NCI-H2107 (cell line): ENCODE measurements around the gene DNAJC3.
"Not testable (repeated sequence)": the region's sequence is repeated elsewhere in the genome, so short reads cannot be mapped to it uniquely, and the experiment has no call there.

Experiments used
- DNase-seq: peaks from one replicate; lab custom pipeline; 2025; lab: John Stamatoyannopoulos, UW

DNAJC3 gene

DNA sequence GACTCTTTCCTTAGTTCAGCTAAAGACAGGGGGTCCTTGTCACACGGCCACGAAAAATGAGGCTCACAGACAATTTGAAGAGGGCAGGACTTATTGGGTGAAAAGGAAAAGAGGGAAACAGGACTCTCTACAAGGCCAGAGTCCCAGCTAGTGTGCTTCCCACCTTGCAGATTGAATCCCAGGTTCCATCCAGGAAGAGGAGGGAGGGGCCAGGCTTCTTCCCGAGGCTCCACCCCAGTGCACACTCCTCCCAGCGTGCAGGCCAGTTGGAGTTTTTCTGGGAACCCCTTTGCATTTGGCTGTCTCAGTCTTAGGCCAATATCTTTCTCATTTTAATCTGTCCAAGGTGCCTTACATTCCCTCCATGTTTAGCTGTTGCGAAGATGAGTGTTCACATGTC lies 106.8 kb downstream of the DNAJC3 start:
- DNase-seq, result no peak

DNA sequence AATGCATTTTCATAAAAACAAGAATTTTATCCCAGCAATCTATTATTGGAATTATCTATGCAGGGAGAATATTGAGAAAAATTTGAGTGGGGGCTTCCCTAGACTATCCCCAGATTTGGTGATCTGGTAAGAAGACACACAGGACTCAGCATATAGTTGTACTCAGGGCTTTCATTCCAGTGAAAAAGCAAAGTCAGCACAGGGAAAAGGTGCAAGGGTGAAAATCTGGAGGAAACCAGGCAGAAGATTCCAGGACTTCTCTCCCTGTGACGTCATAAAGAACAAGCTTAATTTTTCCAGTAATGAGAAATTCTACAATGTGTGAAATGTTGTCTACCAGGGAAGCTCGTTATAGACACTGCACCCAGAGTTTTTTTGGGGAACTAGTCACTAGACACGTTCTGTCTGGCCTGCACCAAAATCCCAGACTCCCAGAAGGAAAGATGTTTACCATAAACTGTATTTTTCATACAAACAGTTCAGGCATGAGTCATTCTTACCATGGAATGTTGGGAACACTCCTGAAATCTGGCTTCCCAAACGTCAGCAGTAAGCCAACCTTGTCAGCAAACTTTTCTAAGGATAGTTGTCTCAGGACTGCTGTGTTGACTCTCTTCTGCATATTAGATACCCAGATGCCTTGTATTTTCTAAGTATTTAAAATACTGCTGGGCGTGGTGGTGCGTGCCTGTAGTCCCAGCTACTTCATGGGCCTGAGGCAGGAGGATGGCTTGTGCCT lies 107.4 kb downstream of the DNAJC3 start:
- DNase-seq, result no peak

DNA sequence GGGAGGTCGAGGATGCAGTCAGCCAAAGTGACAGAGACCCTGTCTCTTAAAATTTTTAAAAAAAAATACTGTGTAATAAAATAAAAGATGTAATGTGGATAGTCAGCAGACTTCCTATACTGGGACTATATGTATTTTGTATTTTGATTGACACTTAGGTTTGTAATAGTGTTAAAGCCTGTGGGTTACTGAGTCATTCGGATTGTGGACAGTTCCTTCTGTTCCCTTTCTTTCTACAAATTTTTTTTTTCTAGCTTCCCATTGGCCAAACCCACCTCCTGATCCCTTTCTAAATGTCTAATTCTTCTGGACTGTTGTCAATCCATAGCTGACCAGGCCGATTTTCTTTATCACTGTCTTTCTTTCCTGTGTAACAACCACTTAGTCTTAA lies 108.0 kb downstream of the DNAJC3 start:
- no peak for DNase-seq

DNA sequence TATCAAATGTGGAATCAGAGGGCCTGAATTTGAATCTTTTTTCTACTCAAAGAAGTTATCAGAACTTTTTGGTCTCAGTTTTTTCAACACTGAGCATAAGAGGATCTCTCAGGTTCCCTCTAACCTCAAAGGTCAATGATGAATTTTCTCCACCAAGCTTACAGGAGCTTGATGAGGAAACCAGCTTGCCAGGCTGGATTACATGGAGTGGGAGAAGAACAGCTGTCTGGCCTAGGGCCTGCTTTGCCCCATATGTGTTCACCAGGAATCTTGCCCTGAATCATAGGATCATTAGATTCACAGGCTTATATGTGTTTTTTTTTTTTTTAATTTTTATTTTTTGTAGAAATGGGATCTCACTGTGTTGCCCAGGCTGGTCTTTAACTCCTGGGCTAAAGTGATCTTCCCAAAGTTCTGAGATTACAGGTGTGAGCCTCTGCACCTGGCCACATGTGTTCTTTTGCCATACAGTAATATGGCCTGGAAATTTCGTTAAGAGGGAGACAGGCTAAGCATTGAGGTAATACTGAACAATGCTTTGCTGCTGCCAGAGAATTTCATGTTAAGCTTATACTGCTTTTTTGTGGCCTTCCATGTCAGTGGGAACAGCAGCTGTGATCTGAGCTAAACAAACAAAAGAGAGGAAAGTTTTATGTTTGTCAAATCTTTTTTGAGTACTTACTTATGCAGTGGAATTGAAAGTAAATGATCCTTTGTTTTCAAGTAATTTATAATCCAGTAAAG lies 110.6 kb downstream of the DNAJC3 start:
- no peak for DNase-seq

DNA sequence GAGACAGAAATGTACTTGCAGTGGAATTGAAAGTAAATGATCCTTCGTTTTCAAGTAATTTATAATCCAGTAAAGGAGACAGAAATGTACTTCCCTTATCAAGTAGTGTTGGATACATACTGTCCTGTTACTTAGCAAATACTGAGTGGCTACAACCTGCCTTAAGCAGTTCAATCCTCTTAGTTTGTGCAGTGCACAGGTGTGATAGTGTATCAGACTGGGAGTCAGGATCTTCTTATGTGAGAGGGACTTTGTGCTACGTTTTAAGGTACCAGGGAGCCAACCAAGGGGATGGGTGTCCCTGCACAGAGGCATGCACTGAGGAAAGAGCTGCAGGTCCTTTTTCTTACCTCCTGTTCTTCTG lies 111.1 kb downstream of the DNAJC3 start:
- no peak for DNase-seq

- not testable (repeated sequence) for DNase-seq
Observed at GRCh38 chr13:95789315-95789714, 112.4 kb downstream of the DNAJC3 start.

GRCh38 chr13:95791084-95791722 lies 114.3 kb downstream of the DNAJC3 start:
- no peak for DNase-seq

- no peak for DNase-seq
Observed at GRCh38 chr13:95793018-95793555, 116.1 kb downstream of the DNAJC3 start.

- no peak for DNase-seq
Observed at GRCh38 chr13:95793781-95794180, 116.8 kb downstream of the DNAJC3 start.

DNA sequence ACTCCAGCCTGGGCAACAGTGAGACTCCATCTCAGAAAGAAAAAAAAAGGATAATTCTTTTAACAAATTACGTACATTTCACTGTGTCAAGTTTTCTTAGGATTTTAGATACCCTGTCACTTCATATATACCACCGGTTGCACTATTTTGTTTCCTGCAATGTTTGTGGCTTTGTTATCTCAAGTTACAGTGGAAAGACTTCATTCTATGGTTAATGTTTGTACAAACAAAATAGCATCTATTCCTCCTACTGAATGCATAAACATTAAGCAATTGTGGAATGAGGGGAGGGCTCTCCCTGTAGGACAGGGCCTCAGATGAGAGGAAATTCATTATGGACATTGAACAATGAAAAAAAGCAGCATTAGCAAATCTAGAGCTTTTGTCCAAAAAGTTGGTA lies 120.1 kb downstream of the DNAJC3 start:
- no peak for DNase-seq

DNA sequence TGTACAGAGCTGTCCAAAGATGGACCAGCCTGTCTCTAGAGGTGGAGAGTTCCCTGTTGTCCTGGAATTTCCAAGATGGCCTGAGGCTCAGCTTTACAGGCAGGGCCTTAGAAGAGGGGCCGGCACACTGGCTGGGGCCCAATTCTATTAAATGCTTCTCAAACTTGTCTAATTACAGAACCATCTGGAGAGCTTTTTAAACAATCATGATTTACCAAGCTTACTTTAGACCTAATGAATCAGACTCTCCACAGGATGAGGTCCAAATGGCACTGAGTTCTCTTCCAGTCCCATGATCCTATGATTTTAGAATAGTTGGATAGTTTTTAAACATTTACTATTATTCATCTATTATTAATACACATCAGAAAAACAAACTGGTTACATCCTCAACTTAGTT lies 123.5 kb downstream of the DNAJC3 start:
- no peak for DNase-seq

DNA sequence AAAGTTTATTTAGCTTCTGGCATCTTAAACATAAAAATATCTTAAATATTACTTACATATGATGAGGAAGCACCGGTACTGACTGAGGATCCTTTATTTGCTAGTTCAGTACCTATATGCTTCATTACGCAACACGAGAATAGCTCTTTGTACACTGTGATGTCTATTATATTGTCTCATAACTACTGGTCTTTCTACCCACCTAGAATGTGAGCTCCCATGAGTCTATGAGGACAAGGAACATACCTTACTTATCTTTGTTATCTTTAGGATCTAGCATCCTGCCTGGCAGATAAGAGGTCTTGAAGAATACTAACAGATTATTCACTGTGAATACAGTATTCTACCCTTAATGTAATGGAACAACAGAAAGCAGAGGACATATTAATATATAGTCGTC lies 124.9 kb downstream of the DNAJC3 start:
- no peak for DNase-seq

GRCh38 chr13:95805921-95806320 lies 129.0 kb downstream of the DNAJC3 start:
- DNase-seq, result no peak

- no peak for DNase-seq
Observed at GRCh38 chr13:95809429-95809828, 132.5 kb downstream of the DNAJC3 start.

GRCh38 chr13:95813139-95813538 lies 136.2 kb downstream of the DNAJC3 start:
- no peak for DNase-seq

DNA sequence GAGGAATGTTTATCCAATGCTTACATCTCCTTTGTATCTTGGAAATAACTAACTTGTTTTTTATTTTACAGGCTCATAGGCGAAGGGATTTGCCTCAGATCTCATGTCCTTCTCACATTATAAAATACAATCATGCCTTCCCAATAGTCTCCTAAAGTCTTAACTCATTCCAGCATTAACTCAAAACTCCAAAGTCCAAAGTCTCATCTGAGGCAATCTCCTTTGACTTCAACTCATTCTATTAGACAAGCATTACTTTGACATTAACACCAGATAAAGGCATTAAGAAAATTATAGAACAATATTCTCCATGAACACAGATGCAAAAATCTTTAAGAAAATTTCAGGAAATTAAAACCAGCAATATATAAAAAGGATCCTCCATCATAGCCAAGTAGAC lies 137.6 kb downstream of the DNAJC3 start:
- no peak for DNase-seq

GRCh38 chr13:95822303-95822702 lies 145.4 kb downstream of the DNAJC3 start:
- no peak for DNase-seq

GRCh38 chr13:95833126-95833525 lies 156.2 kb downstream of the DNAJC3 start:
- no peak for DNase-seq

DNA sequence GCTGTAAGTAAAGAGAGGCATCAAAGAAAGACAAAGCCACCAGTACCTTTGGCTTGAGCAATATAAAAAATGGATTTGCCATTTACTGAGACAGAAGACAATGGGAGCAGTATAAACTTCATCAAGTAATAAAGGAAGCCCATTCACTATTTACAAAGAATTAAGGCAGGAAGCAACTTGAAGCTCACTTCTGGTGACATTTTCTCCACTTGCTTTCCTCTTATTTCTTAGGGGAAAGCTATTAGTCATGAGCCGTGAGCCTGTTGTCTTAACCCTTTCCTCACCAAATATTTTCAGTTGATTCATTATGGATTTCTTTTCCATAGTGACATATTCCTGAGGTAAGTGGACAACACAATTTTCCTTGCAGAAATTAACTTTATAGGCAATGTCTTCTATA lies 156.8 kb downstream of the DNAJC3 start:
- DNase-seq, result no peak

GRCh38 chr13:95834134-95834765 lies 157.3 kb downstream of the DNAJC3 start:
- DNase-seq, result no peak

DNA sequence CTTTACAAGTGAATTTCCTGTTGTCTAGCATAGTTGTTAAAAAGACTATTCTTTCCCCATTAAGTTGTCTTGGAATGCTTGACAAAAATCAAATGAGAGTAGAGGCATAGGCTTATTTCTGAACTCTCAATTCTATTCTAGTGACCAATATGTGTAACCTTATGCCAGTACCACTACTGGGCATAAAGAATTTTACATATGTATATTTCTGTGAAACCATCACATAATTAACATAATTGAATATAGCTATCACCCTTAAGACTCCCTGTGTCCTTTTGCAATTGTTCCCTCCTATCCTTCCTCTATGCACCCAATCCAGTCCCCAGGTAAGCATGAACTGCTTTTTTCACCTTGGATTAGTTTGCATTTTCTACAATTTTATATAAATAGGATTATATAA lies 165.0 kb downstream of the DNAJC3 start:
- DNase-seq, result no peak

GRCh38 chr13:95842898-95843297 lies 166.0 kb downstream of the DNAJC3 start:
- no peak for DNase-seq
